HG03469 (cell line): ENCODE data around the gene NAXD.

Source experiments
- ATAC-seq: cut with Tn5 transposase; IDR thresholded peaks from one replicate; pipeline ENCODE4 v1.9.1; 2021; ENCODE audit warnings: mild to moderate bottlenecking, moderate library complexity, moderate number of reproducible peaks; ENCODE audit not compliant: unreplicated experiment

Gene NAXD

GRCh38 chr13:110643324-110643723 lies 28.0 kb downstream of the NAXD start:
- no peak for ATAC-seq

GRCh38 chr13:110643768-110644421 lies 28.6 kb downstream of the NAXD start:
- ATAC-seq: no peak

GRCh38 chr13:110644892-110645521 lies 29.7 kb downstream of the NAXD start:
- ATAC-seq: peak; percentile 45

- no peak for ATAC-seq
These were observed 30.4 kb downstream of the NAXD start for GRCh38 chr13:110645750-110646149.

- no peak for ATAC-seq
These were observed 31.4 kb downstream of the NAXD start for GRCh38 chr13:110646442-110647364.

- ATAC-seq: no peak
These were observed 32.0 kb downstream of the NAXD start for GRCh38 chr13:110647365-110647737.

GRCh38 chr13:110648146-110648819 lies 32.9 kb downstream of the NAXD start:
- ATAC-seq: no peak

GRCh38 chr13:110648848-110649421 lies 33.6 kb downstream of the NAXD start:
- no peak for ATAC-seq

- ATAC-seq: no peak
These were observed 34.2 kb downstream of the NAXD start for GRCh38 chr13:110649551-110649950.

- no peak for ATAC-seq
These were observed 35.1 kb downstream of the NAXD start for GRCh38 chr13:110650436-110650835.

- no peak for ATAC-seq
These were observed 35.9 kb downstream of the NAXD start for GRCh38 chr13:110651271-110651670.

- ATAC-seq: no peak
These were observed 36.4 kb downstream of the NAXD start for GRCh38 chr13:110651726-110652230.

- ATAC-seq: no peak
These were observed 36.9 kb downstream of the NAXD start for GRCh38 chr13:110652231-110652730.

- no peak for ATAC-seq
These were observed 37.4 kb downstream of the NAXD start for GRCh38 chr13:110652764-110653163.

GRCh38 chr13:110653271-110653670 lies 37.9 kb downstream of the NAXD start:
- no peak for ATAC-seq

GRCh38 chr13:110653851-110654250 lies 38.5 kb downstream of the NAXD start:
- no peak for ATAC-seq

- no peak for ATAC-seq
These were observed 41.9 kb downstream of the NAXD start for GRCh38 chr13:110657196-110657595.

- ATAC-seq: peak; percentile 93
These were observed 43.0 kb downstream of the NAXD start for GRCh38 chr13:110658218-110658911.

- no peak for ATAC-seq
These were observed 45.9 kb downstream of the NAXD start for GRCh38 chr13:110661256-110661655.

- no peak for ATAC-seq
These were observed 46.7 kb downstream of the NAXD start for GRCh38 chr13:110662091-110662490.
